ENCODE results near the gene SETD1A.

SETD1A gene

GRCh38 chr16:30992276-30992780, 34.8 kb downstream of the SETD1A start:
- H3K27ac ChIP-seq (ENCODE audit: low read depth, low read length, severe bottlenecking): no peak overlapping the region
- no peaks in the 10 kb centered on the region for H3K36me3 ChIP-seq (ENCODE audit: control insufficient read depth, insufficient read depth, low read length)
- 94 to 97% methylated on average over 8 to 18 of the region's 21 CpGs for WGBS, 2 experiments (ENCODE audit: insufficient coverage in 2 of 2)
- H3K4me1 ChIP-seq (ENCODE audit: control insufficient read depth, insufficient read depth, low read length, poor library complexity, severe bottlenecking): peaks cover 9% of the 10 kb centered on the region
- H3K9me3 ChIP-seq (ENCODE audit: control insufficient read depth, low read length): no peaks in the 10 kb centered on the region
- H3K4me3 ChIP-seq (ENCODE audit: extremely low read depth, insufficient read depth, low read length, poor library complexity, severe bottlenecking): no peak overlapping the region

DNA sequence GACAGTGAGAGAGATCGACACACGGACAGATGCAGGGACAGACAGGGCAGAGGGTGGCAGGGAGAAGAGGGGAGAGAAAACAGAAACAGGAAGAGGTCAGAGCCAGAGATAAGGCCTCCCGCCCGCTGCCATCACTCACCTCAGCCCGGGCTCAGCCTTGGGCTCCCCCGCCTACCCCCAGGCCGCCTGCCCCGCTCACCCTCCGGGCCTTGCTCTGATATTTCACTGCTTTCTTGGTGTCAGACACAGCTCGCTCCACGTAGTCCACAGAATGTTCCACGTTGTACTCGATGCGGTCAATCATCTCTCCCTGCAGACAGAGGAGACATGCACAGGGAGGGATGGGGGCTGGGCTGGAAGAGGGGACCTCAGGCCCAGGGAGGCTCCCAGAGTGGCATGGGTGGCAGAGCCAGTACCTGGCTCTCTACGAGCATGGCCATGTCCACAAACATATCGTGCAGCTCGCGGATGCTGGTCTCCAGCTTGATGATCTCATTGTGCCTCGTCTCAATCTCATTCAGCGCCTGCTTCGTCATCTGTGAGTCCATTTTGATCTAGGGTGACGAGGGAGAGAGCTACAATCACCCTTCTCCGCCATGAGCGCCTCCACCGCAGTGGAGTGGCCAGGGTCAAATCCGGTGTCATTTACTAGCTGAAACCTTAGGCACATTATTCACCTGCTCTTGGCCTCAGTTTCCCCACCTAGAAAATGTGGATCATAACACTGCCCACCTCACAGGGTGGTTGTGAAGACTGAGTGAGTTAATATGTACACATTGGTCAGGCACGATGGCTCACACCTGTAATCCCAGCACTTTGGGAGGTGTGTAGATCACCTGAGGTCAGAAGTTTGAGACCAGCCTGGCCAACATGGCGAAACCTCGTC, 35.6 kb downstream of the SETD1A start:
- Histone ChIP-seq H3K27ac (ENCODE audit: low read depth, low read length, severe bottlenecking) (no peak overlapping the region), H3K4me1 (ENCODE audit: control insufficient read depth, insufficient read depth, low read length, poor library complexity, severe bottlenecking) (peaks cover 14% of the 10 kb centered on the region), H3K9me3 (ENCODE audit: control insufficient read depth, low read length) (no peaks in the 10 kb centered on the region), H3K4me3 (ENCODE audit: extremely low read depth, insufficient read depth, low read length, poor library complexity, severe bottlenecking) (no peak overlapping the region), H3K36me3 (ENCODE audit: control insufficient read depth, insufficient read depth, low read length) (no peaks in the 10 kb centered on the region)
- WGBS, 2 experiments (ENCODE audit: insufficient coverage in 2 of 2): 88 to 91% methylated on average over 24 to 26 of the region's 29 CpGs

- Histone ChIP-seq H3K4me3 (ENCODE audit: extremely low read depth, insufficient read depth, low read length, poor library complexity, severe bottlenecking) (no peak overlapping the region), H3K27ac (ENCODE audit: low read depth, low read length, severe bottlenecking) (no peak overlapping the region)
- 79 to 81% methylated on average over 10 of the region's 11 CpGs for WGBS, 2 experiments (ENCODE audit: insufficient coverage in 2 of 2)
Measured at GRCh38 chr16:30995927-30996323, 38.4 kb downstream of the SETD1A start.

DNA sequence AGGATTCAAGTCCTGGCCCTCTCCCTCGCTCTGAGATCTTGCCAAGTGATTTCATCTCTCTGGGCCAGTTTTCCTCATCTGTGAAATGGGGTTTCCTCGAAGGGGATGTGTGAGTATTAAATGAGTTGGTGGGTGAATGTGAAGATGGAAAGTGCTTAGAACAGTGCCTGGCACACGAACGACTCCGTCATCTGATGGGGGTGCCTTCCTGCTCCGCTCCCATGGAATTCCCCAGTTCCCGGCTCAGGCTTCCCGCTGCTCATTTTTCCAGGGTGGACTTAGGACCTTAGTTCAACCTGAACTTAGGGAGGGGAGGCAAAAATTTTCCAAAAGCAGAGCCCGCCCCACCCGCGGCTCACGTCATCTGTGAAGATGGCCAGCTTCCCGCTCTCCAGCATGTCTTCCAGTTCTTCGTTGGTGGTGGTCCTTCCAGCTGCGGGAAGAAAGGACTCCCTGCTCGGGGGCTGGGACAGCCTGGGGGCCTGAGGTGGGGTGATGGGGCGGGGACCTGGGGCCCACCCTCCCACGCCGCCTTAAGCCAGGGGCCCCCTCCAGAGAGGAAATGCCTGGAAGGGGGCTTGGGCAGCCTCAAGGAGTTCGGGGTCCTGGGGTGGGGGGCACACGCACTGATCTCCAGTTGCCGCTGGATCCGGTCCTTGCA, 38.9 kb downstream of the SETD1A start:
- 28 to 38% methylated on average over 13 to 20 of the region's 23 CpGs for WGBS, 2 experiments (ENCODE audit: insufficient coverage in 2 of 2)
- Histone ChIP-seq H3K4me3 (ENCODE audit: extremely low read depth, insufficient read depth, low read length, poor library complexity, severe bottlenecking) (peak overlapping the region; percentile 39), H3K36me3 (ENCODE audit: control insufficient read depth, insufficient read depth, low read length) (no peaks in the 10 kb centered on the region), H3K4me1 (ENCODE audit: control insufficient read depth, insufficient read depth, low read length, poor library complexity, severe bottlenecking) (peaks cover 25% of the 10 kb centered on the region), H3K27ac (ENCODE audit: low read depth, low read length, severe bottlenecking) (no peak overlapping the region), H3K9me3 (ENCODE audit: control insufficient read depth, low read length) (no peaks in the 10 kb centered on the region)

More at GRCh38 chr16:30995927-30996323, 38.4 kb downstream of the SETD1A start:
- Histone ChIP-seq H3K36me3 (ENCODE audit: control insufficient read depth, insufficient read depth, low read length) (no peaks in the 10 kb centered on the region), H3K9me3 (ENCODE audit: control insufficient read depth, low read length) (no peaks in the 10 kb centered on the region), H3K4me1 (ENCODE audit: control insufficient read depth, insufficient read depth, low read length, poor library complexity, severe bottlenecking) (peaks cover 25% of the 10 kb centered on the region)

DNA sequence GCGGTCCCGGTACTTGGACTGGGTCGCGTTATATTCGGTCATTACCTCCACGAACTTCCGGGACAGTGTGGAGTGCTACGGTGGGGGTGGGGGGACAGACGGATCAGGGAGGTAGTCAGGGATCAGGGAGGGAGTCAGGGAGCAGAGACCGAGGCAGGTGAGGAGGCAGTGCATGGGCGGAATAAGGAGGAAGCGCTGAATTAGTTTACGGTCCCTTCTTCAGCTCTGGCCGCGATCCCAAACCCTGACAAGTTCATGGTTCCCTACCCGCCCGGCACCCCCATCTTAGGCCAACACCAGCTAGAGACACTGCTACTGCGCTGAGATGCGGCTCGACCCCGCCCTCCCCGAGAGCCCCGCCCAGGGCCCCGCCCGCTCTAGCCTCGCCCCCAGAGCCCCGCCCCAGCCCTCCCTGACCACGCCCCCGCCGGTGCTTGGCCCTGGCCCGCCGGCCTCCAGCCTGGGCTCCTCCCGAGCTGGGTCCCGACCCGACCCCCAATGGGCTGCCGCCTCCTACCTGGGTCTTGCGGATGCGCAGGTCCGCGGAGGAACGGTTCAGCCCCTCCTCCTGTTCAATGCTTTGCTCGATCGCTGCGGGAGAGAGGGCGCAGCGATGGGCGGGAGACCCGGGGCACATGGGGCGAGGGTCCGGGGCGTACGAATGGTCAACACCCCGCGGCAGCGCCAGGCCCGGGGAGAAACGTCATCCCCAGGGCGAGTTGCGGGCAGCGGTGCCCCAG, 39.6 kb downstream of the SETD1A start:
- peak overlapping the region; percentile 44 for H3K27ac ChIP-seq (ENCODE audit: low read depth, low read length, severe bottlenecking)
- WGBS, 2 experiments (ENCODE audit: insufficient coverage in 2 of 2): 3 to 6% methylated on average over 28 to 53 of the region's 60 CpGs
- H3K4me3 ChIP-seq (ENCODE audit: extremely low read depth, insufficient read depth, low read length, poor library complexity, severe bottlenecking): peak overlapping the region; percentile 39
- H3K36me3 ChIP-seq (ENCODE audit: control insufficient read depth, insufficient read depth, low read length): no peaks in the 10 kb centered on the region
- H3K4me1 ChIP-seq (ENCODE audit: control insufficient read depth, insufficient read depth, low read length, poor library complexity, severe bottlenecking): peaks cover 25% of the 10 kb centered on the region
- H3K9me3 ChIP-seq (ENCODE audit: control insufficient read depth, low read length): no peaks in the 10 kb centered on the region

GRCh38 chr16:30997725-30998711, 40.5 kb downstream of the SETD1A start:
- WGBS, 2 experiments (ENCODE audit: insufficient coverage in 2 of 2): 40 to 58% methylated on average over 16 to 18 of the region's 21 CpGs
- Histone ChIP-seq H3K36me3 (ENCODE audit: control insufficient read depth, insufficient read depth, low read length) (no peaks in the 10 kb centered on the region), H3K27ac (ENCODE audit: low read depth, low read length, severe bottlenecking) (peak overlapping the region; percentile 44), H3K9me3 (ENCODE audit: control insufficient read depth, low read length) (no peaks in the 10 kb centered on the region), H3K4me3 (ENCODE audit: extremely low read depth, insufficient read depth, low read length, poor library complexity, severe bottlenecking) (peak overlapping the region; percentile 39), H3K4me1 (ENCODE audit: control insufficient read depth, insufficient read depth, low read length, poor library complexity, severe bottlenecking) (peaks cover 21% of the 10 kb centered on the region)

- Histone ChIP-seq H3K27ac (ENCODE audit: low read depth, low read length, severe bottlenecking) (peak overlapping the region; percentile 44), H3K36me3 (ENCODE audit: control insufficient read depth, insufficient read depth, low read length) (no peaks in the 10 kb centered on the region), H3K4me1 (ENCODE audit: control insufficient read depth, insufficient read depth, low read length, poor library complexity, severe bottlenecking) (peaks cover 21% of the 10 kb centered on the region), H3K9me3 (ENCODE audit: control insufficient read depth, low read length) (no peaks in the 10 kb centered on the region), H3K4me3 (ENCODE audit: extremely low read depth, insufficient read depth, low read length, poor library complexity, severe bottlenecking) (no peak overlapping the region)
- WGBS, 2 experiments (ENCODE audit: insufficient coverage in 2 of 2): 86 to 89% methylated on average over 4 to 6 of the region's 6 CpGs
Measured at GRCh38 chr16:30998852-30999761, 41.6 kb downstream of the SETD1A start.

- Histone ChIP-seq H3K36me3 (ENCODE audit: control insufficient read depth, insufficient read depth, low read length) (no peaks in the 10 kb centered on the region), H3K4me3 (ENCODE audit: extremely low read depth, insufficient read depth, low read length, poor library complexity, severe bottlenecking) (no peak overlapping the region), H3K4me1 (ENCODE audit: control insufficient read depth, insufficient read depth, low read length, poor library complexity, severe bottlenecking) (peaks cover 21% of the 10 kb centered on the region), H3K9me3 (ENCODE audit: control insufficient read depth, low read length) (no peaks in the 10 kb centered on the region), H3K27ac (ENCODE audit: low read depth, low read length, severe bottlenecking) (no peak overlapping the region)
- 94 to 96% methylated on average over 10 to 14 of the region's 19 CpGs for WGBS, 2 experiments (ENCODE audit: insufficient coverage in 2 of 2)
Measured at GRCh38 chr16:31000671-31001382, 43.3 kb downstream of the SETD1A start.
